ENCODE results near the gene TMC7. TPM values are rescaled to one million over a fixed set of nuclear protein-coding genes. Genes with fewer than 3 reads are reported as not detected.

Gene TMC7
- total and polyA plus RNA-seq, 2 experiments from 2014 or later: 1.7 to 2.4 TPM

DNA sequence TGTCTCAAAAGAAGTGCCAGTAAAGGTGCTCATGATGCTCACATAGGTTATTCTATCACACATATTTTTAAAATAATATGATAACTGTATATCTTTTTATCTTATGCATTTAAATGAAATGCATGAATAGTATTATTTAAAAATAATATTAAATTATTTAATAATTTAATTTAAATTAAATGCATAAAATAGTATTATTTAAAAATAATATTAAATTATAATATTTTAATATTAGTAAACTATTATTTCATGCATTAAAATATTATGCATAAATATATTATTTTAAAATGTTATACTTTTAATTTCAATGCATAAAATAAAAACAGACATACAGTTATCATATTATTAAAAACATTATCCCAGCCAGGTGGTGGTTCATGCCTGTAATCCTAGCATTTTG lies 33.4 kb downstream of the TMC7 start:
- no peaks in the 10 kb centered on the region for H3K36me3 ChIP-seq (ENCODE audit: insufficient read depth)
- H3K27me3 ChIP-seq (ENCODE audit: insufficient read depth): no peaks in the 10 kb centered on the region
- no peaks in the 10 kb centered on the region; the same call in 2 of the 3 replicates for H3K4me1 Mint-ChIP-seq
- TF ChIP-seq JUNB (IDR thresholded peaks at IDR 0.05; ENCODE audit: unreplicated experiment) (no peak), ZNF114 (CRISPR knock-in tag; IDR thresholded peaks at IDR 0.05) (no peak), STAT1 (IDR thresholded peaks at IDR 0.05; ENCODE audit: unreplicated experiment) (no peak), EZH2 (IDR thresholded peaks at IDR 0.05; ENCODE audit: low read depth, unreplicated experiment) (no peak), CREB1 (CRISPR knock-in tag; IDR thresholded peaks at IDR 0.05; ENCODE audit: low read depth) (no peak), ZNF331 (CRISPR knock-in tag; IDR thresholded peaks at IDR 0.05; ENCODE audit: low read depth) (no peak), NANOG (IDR thresholded peaks at IDR 0.05; ENCODE audit: borderline replicate concordance) (no peak), EZH2phosphoT487 (IDR thresholded peaks at IDR 0.05; ENCODE audit: unreplicated experiment) (no peak), POLR2AphosphoS5 (IDR thresholded peaks at IDR 0.05; ENCODE audit: low read depth) (no peak)
- TF ChIP-seq, protein P1, sequence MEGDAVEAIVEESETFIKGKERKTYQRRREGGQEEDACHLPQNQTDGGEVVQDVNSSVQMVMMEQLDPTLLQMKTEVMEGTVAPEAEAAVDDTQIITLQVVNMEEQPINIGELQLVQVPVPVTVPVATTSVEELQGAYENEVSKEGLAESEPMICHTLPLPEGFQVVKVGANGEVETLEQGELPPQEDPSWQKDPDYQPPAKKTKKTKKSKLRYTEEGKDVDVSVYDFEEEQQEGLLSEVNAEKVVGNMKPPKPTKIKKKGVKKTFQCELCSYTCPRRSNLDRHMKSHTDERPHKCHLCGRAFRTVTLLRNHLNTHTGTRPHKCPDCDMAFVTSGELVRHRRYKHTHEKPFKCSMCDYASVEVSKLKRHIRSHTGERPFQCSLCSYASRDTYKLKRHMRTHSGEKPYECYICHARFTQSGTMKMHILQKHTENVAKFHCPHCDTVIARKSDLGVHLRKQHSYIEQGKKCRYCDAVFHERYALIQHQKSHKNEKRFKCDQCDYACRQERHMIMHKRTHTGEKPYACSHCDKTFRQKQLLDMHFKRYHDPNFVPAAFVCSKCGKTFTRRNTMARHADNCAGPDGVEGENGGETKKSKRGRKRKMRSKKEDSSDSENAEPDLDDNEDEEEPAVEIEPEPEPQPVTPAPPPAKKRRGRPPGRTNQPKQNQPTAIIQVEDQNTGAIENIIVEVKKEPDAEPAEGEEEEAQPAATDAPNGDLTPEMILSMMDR (conservative IDR thresholded peaks at IDR 0.05; ENCODE audit: low read depth in 2 of 2): no peak
- TF ChIP-seq, protein P2, sequence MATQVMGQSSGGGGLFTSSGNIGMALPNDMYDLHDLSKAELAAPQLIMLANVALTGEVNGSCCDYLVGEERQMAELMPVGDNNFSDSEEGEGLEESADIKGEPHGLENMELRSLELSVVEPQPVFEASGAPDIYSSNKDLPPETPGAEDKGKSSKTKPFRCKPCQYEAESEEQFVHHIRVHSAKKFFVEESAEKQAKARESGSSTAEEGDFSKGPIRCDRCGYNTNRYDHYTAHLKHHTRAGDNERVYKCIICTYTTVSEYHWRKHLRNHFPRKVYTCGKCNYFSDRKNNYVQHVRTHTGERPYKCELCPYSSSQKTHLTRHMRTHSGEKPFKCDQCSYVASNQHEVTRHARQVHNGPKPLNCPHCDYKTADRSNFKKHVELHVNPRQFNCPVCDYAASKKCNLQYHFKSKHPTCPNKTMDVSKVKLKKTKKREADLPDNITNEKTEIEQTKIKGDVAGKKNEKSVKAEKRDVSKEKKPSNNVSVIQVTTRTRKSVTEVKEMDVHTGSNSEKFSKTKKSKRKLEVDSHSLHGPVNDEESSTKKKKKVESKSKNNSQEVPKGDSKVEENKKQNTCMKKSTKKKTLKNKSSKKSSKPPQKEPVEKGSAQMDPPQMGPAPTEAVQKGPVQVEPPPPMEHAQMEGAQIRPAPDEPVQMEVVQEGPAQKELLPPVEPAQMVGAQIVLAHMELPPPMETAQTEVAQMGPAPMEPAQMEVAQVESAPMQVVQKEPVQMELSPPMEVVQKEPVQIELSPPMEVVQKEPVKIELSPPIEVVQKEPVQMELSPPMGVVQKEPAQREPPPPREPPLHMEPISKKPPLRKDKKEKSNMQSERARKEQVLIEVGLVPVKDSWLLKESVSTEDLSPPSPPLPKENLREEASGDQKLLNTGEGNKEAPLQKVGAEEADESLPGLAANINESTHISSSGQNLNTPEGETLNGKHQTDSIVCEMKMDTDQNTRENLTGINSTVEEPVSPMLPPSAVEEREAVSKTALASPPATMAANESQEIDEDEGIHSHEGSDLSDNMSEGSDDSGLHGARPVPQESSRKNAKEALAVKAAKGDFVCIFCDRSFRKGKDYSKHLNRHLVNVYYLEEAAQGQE (IDR thresholded peaks at IDR 0.05; ENCODE audit: unreplicated experiment): no peak
- TF ChIP-seq, protein P3, sequence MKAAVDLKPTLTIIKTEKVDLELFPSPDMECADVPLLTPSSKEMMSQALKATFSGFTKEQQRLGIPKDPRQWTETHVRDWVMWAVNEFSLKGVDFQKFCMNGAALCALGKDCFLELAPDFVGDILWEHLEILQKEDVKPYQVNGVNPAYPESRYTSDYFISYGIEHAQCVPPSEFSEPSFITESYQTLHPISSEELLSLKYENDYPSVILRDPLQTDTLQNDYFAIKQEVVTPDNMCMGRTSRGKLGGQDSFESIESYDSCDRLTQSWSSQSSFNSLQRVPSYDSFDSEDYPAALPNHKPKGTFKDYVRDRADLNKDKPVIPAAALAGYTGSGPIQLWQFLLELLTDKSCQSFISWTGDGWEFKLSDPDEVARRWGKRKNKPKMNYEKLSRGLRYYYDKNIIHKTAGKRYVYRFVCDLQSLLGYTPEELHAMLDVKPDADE (IDR thresholded peaks at IDR 0.05): no peak
- TF ChIP-seq, protein P4, sequence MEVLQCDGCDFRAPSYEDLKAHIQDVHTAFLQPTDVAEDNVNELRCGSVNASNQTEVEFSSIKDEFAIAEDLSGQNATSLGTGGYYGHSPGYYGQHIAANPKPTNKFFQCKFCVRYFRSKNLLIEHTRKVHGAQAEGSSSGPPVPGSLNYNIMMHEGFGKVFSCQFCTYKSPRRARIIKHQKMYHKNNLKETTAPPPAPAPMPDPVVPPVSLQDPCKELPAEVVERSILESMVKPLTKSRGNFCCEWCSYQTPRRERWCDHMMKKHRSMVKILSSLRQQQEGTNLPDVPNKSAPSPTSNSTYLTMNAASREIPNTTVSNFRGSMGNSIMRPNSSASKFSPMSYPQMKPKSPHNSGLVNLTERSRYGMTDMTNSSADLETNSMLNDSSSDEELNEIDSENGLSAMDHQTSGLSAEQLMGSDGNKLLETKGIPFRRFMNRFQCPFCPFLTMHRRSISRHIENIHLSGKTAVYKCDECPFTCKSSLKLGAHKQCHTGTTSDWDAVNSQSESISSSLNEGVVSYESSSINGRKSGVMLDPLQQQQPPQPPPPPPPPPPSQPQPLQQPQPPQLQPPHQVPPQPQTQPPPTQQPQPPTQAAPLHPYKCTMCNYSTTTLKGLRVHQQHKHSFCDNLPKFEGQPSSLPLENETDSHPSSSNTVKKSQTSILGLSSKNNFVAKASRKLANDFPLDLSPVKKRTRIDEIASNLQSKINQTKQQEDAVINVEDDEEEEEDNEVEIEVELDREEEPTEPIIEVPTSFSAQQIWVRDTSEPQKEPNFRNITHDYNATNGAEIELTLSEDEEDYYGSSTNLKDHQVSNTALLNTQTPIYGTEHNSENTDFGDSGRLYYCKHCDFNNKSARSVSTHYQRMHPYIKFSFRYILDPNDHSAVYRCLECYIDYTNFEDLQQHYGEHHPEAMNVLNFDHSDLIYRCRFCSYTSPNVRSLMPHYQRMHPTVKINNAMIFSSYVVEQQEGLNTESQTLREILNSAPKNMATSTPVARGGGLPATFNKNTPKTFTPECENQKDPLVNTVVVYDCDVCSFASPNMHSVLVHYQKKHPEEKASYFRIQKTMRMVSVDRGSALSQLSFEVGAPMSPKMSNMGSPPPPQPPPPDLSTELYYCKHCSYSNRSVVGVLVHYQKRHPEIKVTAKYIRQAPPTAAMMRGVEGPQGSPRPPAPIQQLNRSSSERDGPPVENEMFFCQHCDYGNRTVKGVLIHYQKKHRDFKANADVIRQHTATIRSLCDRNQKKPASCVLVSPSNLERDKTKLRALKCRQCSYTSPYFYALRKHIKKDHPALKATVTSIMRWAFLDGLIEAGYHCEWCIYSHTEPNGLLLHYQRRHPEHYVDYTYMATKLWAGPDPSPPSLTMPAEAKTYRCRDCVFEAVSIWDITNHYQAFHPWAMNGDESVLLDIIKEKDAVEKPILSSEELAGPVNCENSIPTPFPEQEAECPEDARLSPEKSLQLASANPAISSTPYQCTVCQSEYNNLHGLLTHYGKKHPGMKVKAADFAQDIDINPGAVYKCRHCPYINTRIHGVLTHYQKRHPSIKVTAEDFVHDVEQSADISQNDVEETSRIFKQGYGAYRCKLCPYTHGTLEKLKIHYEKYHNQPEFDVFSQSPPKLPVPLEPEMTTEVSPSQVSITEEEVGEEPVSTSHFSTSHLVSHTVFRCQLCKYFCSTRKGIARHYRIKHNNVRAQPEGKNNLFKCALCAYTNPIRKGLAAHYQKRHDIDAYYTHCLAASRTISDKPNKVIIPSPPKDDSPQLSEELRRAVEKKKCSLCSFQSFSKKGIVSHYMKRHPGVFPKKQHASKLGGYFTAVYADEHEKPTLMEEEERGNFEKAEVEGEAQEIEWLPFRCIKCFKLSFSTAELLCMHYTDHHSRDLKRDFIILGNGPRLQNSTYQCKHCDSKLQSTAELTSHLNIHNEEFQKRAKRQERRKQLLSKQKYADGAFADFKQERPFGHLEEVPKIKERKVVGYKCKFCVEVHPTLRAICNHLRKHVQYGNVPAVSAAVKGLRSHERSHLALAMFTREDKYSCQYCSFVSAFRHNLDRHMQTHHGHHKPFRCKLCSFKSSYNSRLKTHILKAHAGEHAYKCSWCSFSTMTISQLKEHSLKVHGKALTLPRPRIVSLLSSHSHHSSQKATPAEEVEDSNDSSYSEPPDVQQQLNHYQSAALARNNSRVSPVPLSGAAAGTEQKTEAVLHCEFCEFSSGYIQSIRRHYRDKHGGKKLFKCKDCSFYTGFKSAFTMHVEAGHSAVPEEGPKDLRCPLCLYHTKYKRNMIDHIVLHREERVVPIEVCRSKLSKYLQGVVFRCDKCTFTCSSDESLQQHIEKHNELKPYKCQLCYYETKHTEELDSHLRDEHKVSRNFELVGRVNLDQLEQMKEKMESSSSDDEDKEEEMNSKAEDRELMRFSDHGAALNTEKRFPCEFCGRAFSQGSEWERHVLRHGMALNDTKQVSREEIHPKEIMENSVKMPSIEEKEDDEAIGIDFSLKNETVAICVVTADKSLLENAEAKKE (CRISPR knock-in tag; IDR thresholded peaks at IDR 0.05): no peak
- DNase-seq (ENCODE audit: low spot score) (no peak), ATAC-seq (no peak)
- no peak overlapping the region for H3K27ac Mint-ChIP-seq
- H3K27me3 Mint-ChIP-seq (ENCODE audit: insufficient read depth, low read depth, poor library complexity): peaks cover 5% of the 10 kb centered on the region
- H3K4me3 ChIP-seq: no peak overlapping the region
- H4K20me1 ChIP-seq (replicated peaks; ENCODE audit: insufficient read depth): no peaks in the 10 kb centered on the region
- H3K36me3 Mint-ChIP-seq (ENCODE audit: low read depth): no peaks in the 10 kb centered on the region; the same call in 2 of the 3 replicates
- H3F3A ChIP-seq (replicated peaks; ENCODE audit: low read depth): no peaks in the 10 kb centered on the region
- H3K4me1 ChIP-seq (ENCODE audit: insufficient read depth): no peaks in the 10 kb centered on the region
- H3K4me2 ChIP-seq: no peak overlapping the region
- H3K79me2 ChIP-seq (replicated peaks; ENCODE audit: insufficient read depth): no peaks in the 10 kb centered on the region
- H3K9me3 Mint-ChIP-seq: no peaks in the 10 kb centered on the region
- H3K9me2 ChIP-seq (ENCODE audit: insufficient read depth): no peaks in the 10 kb centered on the region
- H3K4me3 Mint-ChIP-seq: no peak overlapping the region
- H2AFZ ChIP-seq: no peak overlapping the region
- no peak overlapping the region for H3K27ac ChIP-seq (ENCODE audit: low read depth)

Measured in GM23338 (cell line).